Measurements from ENCODE around the gene ERC1. TPM values are rescaled to one million over a fixed set of nuclear protein-coding genes. Genes with fewer than 3 reads are reported as not detected.

ERC1 gene
- polyA plus RNA-seq, 2 of the 4 experiments (the other 2 are of a cell fraction): 14.2 to 20.9 TPM

DNA sequence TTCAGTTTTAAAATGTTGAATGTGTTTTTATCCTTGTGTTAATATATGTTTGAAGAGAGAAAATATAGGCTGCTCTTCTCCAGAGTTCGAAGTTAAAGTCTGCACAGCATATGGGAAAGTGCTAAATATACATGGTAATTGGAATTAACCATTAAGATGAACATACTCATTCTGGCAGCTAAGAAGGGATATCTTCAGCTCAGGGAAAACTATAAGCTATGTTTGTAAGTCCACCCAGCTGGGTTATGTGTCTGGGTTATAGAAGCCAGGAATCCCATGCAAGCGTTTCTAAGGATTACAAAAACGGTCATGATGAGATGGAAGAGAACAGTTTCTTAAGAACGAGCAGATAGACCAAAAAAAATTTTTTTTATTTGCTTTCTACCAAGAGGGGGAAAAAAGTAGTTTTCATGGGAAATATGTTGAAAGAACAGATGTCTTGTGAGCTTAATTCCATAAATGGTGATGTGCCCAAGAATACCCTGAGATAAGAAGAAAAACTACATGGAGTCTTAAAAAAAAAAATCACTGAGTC, 404.5 kb downstream of the ERC1 start:
- H3K27ac ChIP-seq: no peak overlapping the region
- DNase-seq (ENCODE audit: low read depth in 1 of 2, low spot score in 1 of 2) (no peak), ATAC-seq (no peak), FAIRE-seq (no peak)
- H3K4me2 ChIP-seq: no peak overlapping the region
- H3K4me3 ChIP-seq: no peak overlapping the region
- CTCF ChIA-PET: interaction anchor here (0.8 to 1.6 kb wide), 2 partner anchors 224 to 277 kb away, joined by 3 to 7 read pairs; no protein-coding TSS in a partner anchor
- TF ChIP-seq KDM1A (IDR thresholded peaks at IDR 0.05; ENCODE audit: low read depth): no peak
- no peak for TF ChIP-seq ZSCAN20 (CRISPR knock-in tag; IDR thresholded peaks at IDR 0.05)
- TF ChIP-seq NPAS2 (CRISPR knock-in tag; IDR thresholded peaks at IDR 0.05; ENCODE audit: borderline replicate concordance): no peak
- TF ChIP-seq, protein P1, sequence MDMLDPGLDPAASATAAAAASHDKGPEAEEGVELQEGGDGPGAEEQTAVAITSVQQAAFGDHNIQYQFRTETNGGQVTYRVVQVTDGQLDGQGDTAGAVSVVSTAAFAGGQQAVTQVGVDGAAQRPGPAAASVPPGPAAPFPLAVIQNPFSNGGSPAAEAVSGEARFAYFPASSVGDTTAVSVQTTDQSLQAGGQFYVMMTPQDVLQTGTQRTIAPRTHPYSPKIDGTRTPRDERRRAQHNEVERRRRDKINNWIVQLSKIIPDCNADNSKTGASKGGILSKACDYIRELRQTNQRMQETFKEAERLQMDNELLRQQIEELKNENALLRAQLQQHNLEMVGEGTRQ (IDR thresholded peaks at IDR 0.05): no peak
- TF ChIP-seq E2F6 (IDR thresholded peaks at IDR 0.05; ENCODE audit: borderline replicate concordance, low read depth): no peak
- TF ChIP-seq CTCF (IDR thresholded peaks at IDR 0.05): no peak
- TF ChIP-seq RCOR1 (IDR thresholded peaks at IDR 0.05; ENCODE audit: low read depth, low read length): no peak
- TF ChIP-seq HMGXB4 (CRISPR knock-in tag; IDR thresholded peaks at IDR 0.05; ENCODE audit: borderline replicate concordance): no peak
- no peak for TF ChIP-seq REST (IDR thresholded peaks at IDR 0.05)
- no peak for TF ChIP-seq CHD4 (IDR thresholded peaks at IDR 0.05; ENCODE audit: borderline replicate concordance)
- no peak for TF ChIP-seq FOXS1 (CRISPR knock-in tag; IDR thresholded peaks at IDR 0.05)
- TF ChIP-seq RFX5 (IDR thresholded peaks at IDR 0.05): no peak
- TF ChIP-seq HEYL (CRISPR knock-in tag; IDR thresholded peaks at IDR 0.05): no peak
- TF ChIP-seq, protein P2, sequence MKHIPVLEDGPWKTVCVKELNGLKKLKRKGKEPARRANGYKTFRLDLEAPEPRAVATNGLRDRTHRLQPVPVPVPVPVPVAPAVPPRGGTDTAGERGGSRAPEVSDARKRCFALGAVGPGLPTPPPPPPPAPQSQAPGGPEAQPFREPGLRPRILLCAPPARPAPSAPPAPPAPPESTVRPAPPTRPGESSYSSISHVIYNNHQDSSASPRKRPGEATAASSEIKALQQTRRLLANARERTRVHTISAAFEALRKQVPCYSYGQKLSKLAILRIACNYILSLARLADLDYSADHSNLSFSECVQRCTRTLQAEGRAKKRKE (CRISPR knock-in tag; IDR thresholded peaks at IDR 0.05; ENCODE audit: low read depth): no peak
- TF ChIP-seq, protein P3, sequence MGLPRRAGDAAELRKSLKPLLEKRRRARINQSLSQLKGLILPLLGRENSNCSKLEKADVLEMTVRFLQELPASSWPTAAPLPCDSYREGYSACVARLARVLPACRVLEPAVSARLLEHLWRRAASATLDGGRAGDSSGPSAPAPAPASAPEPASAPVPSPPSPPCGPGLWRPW (IDR thresholded peaks at IDR 0.05): no peak
- TF ChIP-seq JUN (IDR thresholded peaks at IDR 0.05): no peak
- H3K9me3 ChIP-seq: peaks cover 22% of the 10 kb centered on the region
- POLR2A ChIA-PET: no interaction called here
- H3K4me1 ChIP-seq: no peaks in the 10 kb centered on the region
- WGBS (ENCODE audit: missing lambda C conversion rate): 93% methylated on average over 4 of the region's 4 CpGs
